CD14-positive monocyte (primary cell): ENCODE results near the gene NTM. TPM values are rescaled to one million over a fixed set of nuclear protein-coding genes. Genes with fewer than 3 reads are reported as not detected.

Experiments used
- DNase-seq, 3 donors: peaks; one replicate each; pipeline ENCODE4 v3.0.0-alpha.2; 2011 to 2022
- H2AFZ ChIP-seq: 2 replicates; pipeline ENCODE4 v1.6.0; 2012; ENCODE audit warnings: mild to moderate bottlenecking, low read depth, low read length, inconsistent platforms; ENCODE audit not compliant: insufficient read depth, poor library complexity, severe bottlenecking
- H3K27ac ChIP-seq, 2 donors: 1 replicate in 1 of 2; 2 replicates in 1 of 2; pipeline ENCODE4 v1.5.1; 2012 to 2013; ENCODE audit warnings: low read length in 2 of 2, control low read depth in 1 of 2, inconsistent platforms in 1 of 2, low read depth in 1 of 2, mild to moderate bottlenecking in 1 of 2
- H3K27me3 ChIP-seq, 2 donors: one replicate each; pipeline versions ENCODE4 v1.6.0 to v1.6.1; 2011 to 2013; ENCODE audit warnings: low read length in 2 of 2; ENCODE audit not compliant: control insufficient read depth in 2 of 2, insufficient read depth in 2 of 2
- H3K36me3 ChIP-seq, 2 donors: replicated peaks in 1 of 2; 1 replicate in 1 of 2; 2 replicates in 1 of 2; pipeline versions ENCODE4 v1.5.1 to v1.6.1; 2012 to 2013; ENCODE audit warnings: low read length in 2 of 2, control low read depth in 1 of 2, inconsistent platforms in 1 of 2, mild to moderate bottlenecking in 1 of 2; ENCODE audit not compliant: insufficient read depth in 2 of 2, control insufficient read depth in 1 of 2
- H3K4me1 ChIP-seq, 2 donors: 1 replicate in 1 of 2; 2 replicates in 1 of 2; pipeline versions ENCODE4 v1.5.1 to v1.6.1; 2012 to 2013; ENCODE audit warnings: low read length in 2 of 2, control low read depth in 1 of 2, inconsistent platforms in 1 of 2, mild to moderate bottlenecking in 1 of 2, moderate library complexity in 1 of 2; ENCODE audit not compliant: insufficient read depth in 2 of 2, control insufficient read depth in 1 of 2
- H3K4me2 ChIP-seq: replicated peaks from 2 replicates; pipeline ENCODE3; 2012; ENCODE audit warnings: low read length, moderate library complexity, mild to moderate bottlenecking; ENCODE audit not compliant: poor library complexity, severe bottlenecking; ENCODE audit errors: extremely low read depth
- H3K4me3 ChIP-seq, 3 experiments: fragments of 200-600 bp in 1 of 3; sonication (generic) in 1 of 3; replicated peaks in 1 of 3; 1 replicate in 2 of 3; 2 replicates in 1 of 3; pipeline ENCODE4 v1.5.1; 2011 to 2013; ENCODE audit warnings: low read length in 3 of 3, mild to moderate bottlenecking in 3 of 3, control low read depth in 2 of 3, low read depth in 2 of 3, inconsistent platforms in 1 of 3, moderate library complexity in 1 of 3
- H3K79me2 ChIP-seq: 2 replicates; pipeline ENCODE4 v1.6.0; 2012; ENCODE audit warnings: mild to moderate bottlenecking, control low read depth, inconsistent platforms, low read length, moderate library complexity; ENCODE audit not compliant: insufficient read depth
- H3K9ac ChIP-seq: 2 replicates; pipeline ENCODE4 v1.6.0; 2017; ENCODE audit warnings: low read length, mild to moderate bottlenecking; ENCODE audit not compliant: insufficient read depth, poor library complexity, severe bottlenecking
- H3K9me3 ChIP-seq, 2 donors: replicated peaks in 1 of 2; 1 replicate in 1 of 2; 2 replicates in 1 of 2; pipeline versions ENCODE4 v1.5.1 to v1.6.1; 2012 to 2013; ENCODE audit warnings: low read length in 2 of 2, control low read depth in 1 of 2; ENCODE audit not compliant: control insufficient read depth in 1 of 2, insufficient read depth in 1 of 2
- H4K20me1 ChIP-seq: 2 replicates; pipeline ENCODE4 v1.6.0; 2012; ENCODE audit warnings: mild to moderate bottlenecking, low read length, control low read depth, moderate library complexity; ENCODE audit not compliant: insufficient read depth
- H3K27ac Mint-ChIP-seq, 7 donors: one replicate each; pipeline ENCODE4 v1.8.0; 2020; ENCODE audit warnings: mild to moderate bottlenecking in 7 of 7, mixed read lengths in 7 of 7, moderate library complexity in 6 of 7, inconsistent platforms in 2 of 7
- H3K27me3 Mint-ChIP-seq, 3 donors: one replicate each; pipeline ENCODE4 v1.8.0; 2021 to 2022; ENCODE audit warnings: low read depth in 3 of 3, mild to moderate bottlenecking in 3 of 3, mixed read lengths in 3 of 3, moderate library complexity in 3 of 3, inconsistent platforms in 1 of 3
- H3K36me3 Mint-ChIP-seq, 2 donors: one replicate each; pipeline ENCODE4 v1.8.0; 2020; ENCODE audit warnings: mixed read lengths in 2 of 2, inconsistent platforms in 1 of 2, mild to moderate bottlenecking in 1 of 2
- H3K4me1 Mint-ChIP-seq: one replicate; pipeline ENCODE4 v1.8.0; 2020; ENCODE audit warnings: mild to moderate bottlenecking, mixed read lengths
- H3K4me3 Mint-ChIP-seq, 2 donors: one replicate each; pipeline ENCODE4 v1.8.0; 2020; ENCODE audit warnings: mild to moderate bottlenecking in 2 of 2, mixed read lengths in 2 of 2, moderate library complexity in 1 of 2
- H3K9me3 Mint-ChIP-seq, 7 donors: one replicate each; pipeline ENCODE4 v1.8.0; 2020 to 2022; ENCODE audit warnings: mixed read lengths in 7 of 7, mild to moderate bottlenecking in 6 of 7, moderate library complexity in 6 of 7, inconsistent platforms in 2 of 7
- CTCF ChIP-seq: fragments of 200-600 bp; IDR thresholded peaks from one replicate; pipeline ENCODE4 v1.8.0; 2022; ENCODE audit warnings: antibody characterized with exemption, mild to moderate bottlenecking
- WGBS: methylation state at CpG from one replicate; pipeline ENCODE4 v1.1.5; 2013; ENCODE audit warnings: missing lambda C conversion rate; ENCODE audit not compliant: insufficient coverage; 5-methylcytosine and 5-hydroxymethylcytosine counted together
- intact Hi-C, 2 donors: fragments of 100-400 bp; cut with micrococcal nuclease; formaldehyde crosslinking; loops; one replicate each; pipeline versions ENCODE4 v1.15.0 to v1.15.1; 2023
- polyA plus RNA-seq, 3 donors: library from polyadenylated mRNA; depleted of rRNA in 1 of 3; unstranded in 2 of 3; stranded (reverse) in 1 of 3; fragments of 300-500 nt in 2 of 3; fragments of >200 nt in 1 of 3; fragmentation: Illumina TruSeq in 2 of 3; gene quantifications; 1 replicate in 2 of 3; 2 replicates in 1 of 3; pipeline ENCODE4 v1.2.3, GENCODE V29; 2012 to 2021

The NTM gene
- polyA plus RNA-seq, 3 donors = not detected

- Histone ChIP-seq H3K9me3 (no peaks in the 10 kb centered on the region), H3K36me3 (no peaks in the 10 kb centered on the region), H2AFZ (no peak overlapping the region), H3K27ac (no peak overlapping the region), H3K4me2 (no peak overlapping the region), H3K4me1 (no peaks in the 10 kb centered on the region), H3K9ac (no peak overlapping the region), H3K4me3 (no peak overlapping the region), H3K79me2 (no peaks in the 10 kb centered on the region), H3K27me3 (no peaks in the 10 kb centered on the region), H4K20me1 (no peaks in the 10 kb centered on the region)
- 73% methylated on average over 5 of the region's 6 CpGs for WGBS
- Mint-ChIP-seq H3K36me3 (no peaks in the 10 kb centered on the region), H3K4me3 (no peak overlapping the region), H3K27ac (no peak overlapping the region), H3K27me3 (peaks cover 0 to 2% (median 0%) of the 10 kb centered on the region in 3 donors), H3K9me3 (peaks cover 0 to 3% (median 0%) of the 10 kb centered on the region in 7 donors), H3K4me1 (no peaks in the 10 kb centered on the region)
- intact Hi-C loops = no loop called here
- no peak for TF ChIP-seq CTCF
- no peak for DNase-seq
These were observed 908.6 kb downstream of the NTM start for GRCh38 chr11:132278801-132279574.

- H3K4me3 ChIP-seq = no peak overlapping the region
- H3K9me3 ChIP-seq = no peaks in the 10 kb centered on the region
- no peaks in the 10 kb centered on the region for H3K27me3 ChIP-seq
- H3K36me3 Mint-ChIP-seq = no peaks in the 10 kb centered on the region
- H3K4me1 Mint-ChIP-seq = no peaks in the 10 kb centered on the region
- H3K4me2 ChIP-seq = no peak overlapping the region
- H3K9me3 Mint-ChIP-seq = peaks cover 0 to 5% (median 0%) of the 10 kb centered on the region in 7 donors
- no peak for TF ChIP-seq CTCF
- WGBS = 83% methylated on average over 3 of the region's 4 CpGs
- H3K4me3 Mint-ChIP-seq = no peak overlapping the region
- intact Hi-C loops = no loop called here
- H3K36me3 ChIP-seq = no peaks in the 10 kb centered on the region
- H2AFZ ChIP-seq = no peak overlapping the region
- no peaks in the 10 kb centered on the region for H3K4me1 ChIP-seq
- no peak overlapping the region for H3K27ac ChIP-seq
- no peak overlapping the region for H3K9ac ChIP-seq
- no peaks in the 10 kb centered on the region for H4K20me1 ChIP-seq
- H3K79me2 ChIP-seq = no peaks in the 10 kb centered on the region
- H3K27me3 Mint-ChIP-seq = peaks cover 0 to 4% (median 2%) of the 10 kb centered on the region in 3 donors
- H3K27ac Mint-ChIP-seq = no peak overlapping the region
- DNase-seq = no peak
These were observed 913.6 kb downstream of the NTM start for GRCh38 chr11:132284048-132284447.
